ENCODE data around the gene FAM131C. TPM values are rescaled to one million over a fixed set of nuclear protein-coding genes. Genes with fewer than 3 reads are reported as not detected.

The FAM131C gene
- total RNA-seq, 1 donor from 2014 or later, result 1.1 TPM

DNA sequence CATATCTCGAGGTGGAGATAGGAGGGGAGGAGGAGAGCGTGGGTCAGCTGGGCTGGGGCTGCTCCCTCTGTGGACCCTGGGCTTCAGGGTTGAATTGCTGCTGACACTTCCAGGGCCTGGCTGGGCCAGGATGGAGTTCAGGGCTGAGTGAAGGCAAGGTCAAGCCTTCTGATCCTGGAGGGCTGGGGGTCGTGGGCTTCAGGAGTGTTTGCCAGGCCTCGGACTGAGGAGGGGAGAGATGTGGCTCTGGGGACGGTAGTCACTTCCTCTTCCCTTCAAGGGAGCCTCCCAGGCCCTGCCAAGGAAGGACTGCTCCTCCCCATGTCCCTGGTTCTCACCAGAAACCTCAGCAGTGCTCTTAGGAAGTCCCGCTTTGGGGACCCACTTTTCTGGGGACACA lies 12.1 kb upstream of the FAM131C start:
- Mint-ChIP-seq H3K27ac (ENCODE audit: unreplicated experiment) (no peak overlapping the region), H3K4me1 (ENCODE audit: low read depth, unreplicated experiment) (no peaks in the 10 kb centered on the region), H3K9me3 (ENCODE audit: unreplicated experiment) (peaks cover 5% of the 10 kb centered on the region), H3K4me3 (ENCODE audit: unreplicated experiment) (no peak overlapping the region), H3K36me3 (ENCODE audit: unreplicated experiment) (no peaks in the 10 kb centered on the region), H3K27me3 (ENCODE audit: unreplicated experiment) (peaks cover 2% of the 10 kb centered on the region)
- TF ChIP-seq, protein P1, sequence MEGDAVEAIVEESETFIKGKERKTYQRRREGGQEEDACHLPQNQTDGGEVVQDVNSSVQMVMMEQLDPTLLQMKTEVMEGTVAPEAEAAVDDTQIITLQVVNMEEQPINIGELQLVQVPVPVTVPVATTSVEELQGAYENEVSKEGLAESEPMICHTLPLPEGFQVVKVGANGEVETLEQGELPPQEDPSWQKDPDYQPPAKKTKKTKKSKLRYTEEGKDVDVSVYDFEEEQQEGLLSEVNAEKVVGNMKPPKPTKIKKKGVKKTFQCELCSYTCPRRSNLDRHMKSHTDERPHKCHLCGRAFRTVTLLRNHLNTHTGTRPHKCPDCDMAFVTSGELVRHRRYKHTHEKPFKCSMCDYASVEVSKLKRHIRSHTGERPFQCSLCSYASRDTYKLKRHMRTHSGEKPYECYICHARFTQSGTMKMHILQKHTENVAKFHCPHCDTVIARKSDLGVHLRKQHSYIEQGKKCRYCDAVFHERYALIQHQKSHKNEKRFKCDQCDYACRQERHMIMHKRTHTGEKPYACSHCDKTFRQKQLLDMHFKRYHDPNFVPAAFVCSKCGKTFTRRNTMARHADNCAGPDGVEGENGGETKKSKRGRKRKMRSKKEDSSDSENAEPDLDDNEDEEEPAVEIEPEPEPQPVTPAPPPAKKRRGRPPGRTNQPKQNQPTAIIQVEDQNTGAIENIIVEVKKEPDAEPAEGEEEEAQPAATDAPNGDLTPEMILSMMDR (IDR thresholded peaks at IDR 0.05; ENCODE audit: partially characterized antibody, unreplicated experiment), result no peak
- no peak for DNase-seq

DNA sequence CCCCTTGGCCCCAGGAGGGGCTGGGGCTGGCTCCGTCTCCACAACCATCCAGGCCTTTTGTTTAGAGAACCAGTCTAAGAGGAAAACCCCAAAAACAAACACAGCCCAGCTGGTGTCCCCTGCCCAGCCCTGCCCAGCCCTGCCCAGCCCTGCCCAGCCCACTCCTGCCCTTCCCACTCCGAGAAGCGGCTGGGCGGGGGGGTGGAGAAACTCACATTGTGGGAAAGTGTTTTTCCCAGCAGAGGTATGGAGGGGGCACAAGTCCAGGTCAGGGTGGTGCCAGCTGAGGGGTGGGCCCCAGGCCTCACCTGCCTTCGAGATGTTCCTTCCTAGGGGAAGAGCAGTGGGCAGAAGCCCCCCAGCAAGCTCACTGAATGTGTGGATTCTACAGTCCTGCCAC lies 10.0 kb upstream of the FAM131C start:
- no peak overlapping the region for H3K4me3 Mint-ChIP-seq (ENCODE audit: unreplicated experiment)
- no peaks in the 10 kb centered on the region for H3K36me3 Mint-ChIP-seq (ENCODE audit: unreplicated experiment)
- H3K9me3 Mint-ChIP-seq (ENCODE audit: unreplicated experiment), result peaks cover 5% of the 10 kb centered on the region
- H3K27me3 Mint-ChIP-seq (ENCODE audit: unreplicated experiment), result peaks cover 4% of the 10 kb centered on the region
- DNase-seq, result no peak
- H3K27ac Mint-ChIP-seq (ENCODE audit: unreplicated experiment), result no peak overlapping the region
- TF ChIP-seq, protein P1 (IDR thresholded peaks at IDR 0.05; ENCODE audit: partially characterized antibody, unreplicated experiment), result no peak
- no peaks in the 10 kb centered on the region for H3K4me1 Mint-ChIP-seq (ENCODE audit: low read depth, unreplicated experiment)

DNA sequence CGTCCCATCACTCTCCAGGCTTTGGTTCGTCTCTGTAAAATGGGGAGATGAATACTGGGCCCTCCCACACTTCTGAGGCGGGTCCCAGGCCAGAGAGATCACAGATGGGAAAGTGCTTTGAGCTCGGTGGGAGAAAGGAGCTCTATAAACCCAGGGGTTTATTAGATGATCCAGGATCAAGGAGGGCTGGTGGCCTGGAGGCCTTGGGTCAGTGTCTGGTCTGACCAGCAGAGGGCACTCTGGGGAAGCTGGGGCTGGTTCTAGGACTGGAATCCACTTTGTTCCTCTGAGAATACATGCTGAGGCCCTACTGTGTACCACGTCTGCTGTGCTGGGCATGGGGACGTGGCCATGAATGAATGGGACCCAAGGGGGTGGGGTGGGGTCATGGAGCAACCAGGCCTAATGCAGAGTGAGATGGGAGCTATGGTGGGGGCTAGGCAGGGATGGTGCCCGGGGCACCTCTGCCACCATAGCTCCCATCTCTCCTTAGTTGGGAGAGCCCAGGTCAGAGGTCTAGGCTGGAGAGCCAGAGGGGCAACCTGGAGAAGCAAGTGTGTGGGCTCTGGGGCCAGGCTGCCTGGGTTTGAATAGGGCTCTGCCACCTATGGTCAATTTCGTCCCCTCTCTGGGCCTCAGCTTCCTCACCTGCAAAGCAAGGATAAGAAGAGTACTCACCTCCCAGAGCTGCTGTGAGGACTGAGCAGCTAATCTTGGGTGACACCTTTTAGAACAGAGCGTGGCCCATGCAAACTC lies 9.0 kb upstream of the FAM131C start:
- H3K9me3 Mint-ChIP-seq (ENCODE audit: unreplicated experiment), result peaks cover 4% of the 10 kb centered on the region
- H3K4me3 Mint-ChIP-seq (ENCODE audit: unreplicated experiment), result peak overlapping the region; percentile 38
- peak; percentile 83 for DNase-seq
- H3K27me3 Mint-ChIP-seq (ENCODE audit: unreplicated experiment), result peaks cover 4% of the 10 kb centered on the region
- TF ChIP-seq, protein P1 (IDR thresholded peaks at IDR 0.05; ENCODE audit: partially characterized antibody, unreplicated experiment), result peak; percentile 87
- no peaks in the 10 kb centered on the region for H3K36me3 Mint-ChIP-seq (ENCODE audit: unreplicated experiment)
- no peak overlapping the region for H3K27ac Mint-ChIP-seq (ENCODE audit: unreplicated experiment)
- H3K4me1 Mint-ChIP-seq (ENCODE audit: low read depth, unreplicated experiment), result no peaks in the 10 kb centered on the region

DNA sequence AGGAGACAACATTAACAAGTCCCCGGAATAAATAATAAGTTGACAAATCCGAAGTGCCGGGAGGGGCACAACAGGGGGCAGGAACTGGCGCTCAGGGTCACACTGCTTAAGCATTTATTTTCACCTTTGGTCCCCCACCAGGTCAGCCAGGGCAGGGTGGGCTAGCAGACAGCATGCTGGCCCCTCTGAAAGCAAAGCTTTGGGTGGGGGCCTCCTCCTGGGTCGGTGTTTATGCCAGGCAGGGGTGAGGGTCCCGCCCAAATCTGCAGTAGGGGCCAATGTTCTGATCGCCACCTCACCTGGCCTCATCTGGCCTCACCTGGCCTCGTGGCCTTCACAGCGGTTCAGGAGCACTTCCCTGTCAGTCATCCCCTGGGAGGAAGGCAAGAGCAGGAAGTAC lies 8.2 kb upstream of the FAM131C start:
- no peak overlapping the region for H3K4me3 Mint-ChIP-seq (ENCODE audit: unreplicated experiment)
- H3K9me3 Mint-ChIP-seq (ENCODE audit: unreplicated experiment), result peaks cover 2% of the 10 kb centered on the region
- H3K4me1 Mint-ChIP-seq (ENCODE audit: low read depth, unreplicated experiment), result no peaks in the 10 kb centered on the region
- TF ChIP-seq, protein P1 (IDR thresholded peaks at IDR 0.05; ENCODE audit: partially characterized antibody, unreplicated experiment), result no peak
- no peaks in the 10 kb centered on the region for H3K36me3 Mint-ChIP-seq (ENCODE audit: unreplicated experiment)
- no peak overlapping the region for H3K27ac Mint-ChIP-seq (ENCODE audit: unreplicated experiment)
- H3K27me3 Mint-ChIP-seq (ENCODE audit: unreplicated experiment), result peaks cover 4% of the 10 kb centered on the region
- no peak for DNase-seq

DNA sequence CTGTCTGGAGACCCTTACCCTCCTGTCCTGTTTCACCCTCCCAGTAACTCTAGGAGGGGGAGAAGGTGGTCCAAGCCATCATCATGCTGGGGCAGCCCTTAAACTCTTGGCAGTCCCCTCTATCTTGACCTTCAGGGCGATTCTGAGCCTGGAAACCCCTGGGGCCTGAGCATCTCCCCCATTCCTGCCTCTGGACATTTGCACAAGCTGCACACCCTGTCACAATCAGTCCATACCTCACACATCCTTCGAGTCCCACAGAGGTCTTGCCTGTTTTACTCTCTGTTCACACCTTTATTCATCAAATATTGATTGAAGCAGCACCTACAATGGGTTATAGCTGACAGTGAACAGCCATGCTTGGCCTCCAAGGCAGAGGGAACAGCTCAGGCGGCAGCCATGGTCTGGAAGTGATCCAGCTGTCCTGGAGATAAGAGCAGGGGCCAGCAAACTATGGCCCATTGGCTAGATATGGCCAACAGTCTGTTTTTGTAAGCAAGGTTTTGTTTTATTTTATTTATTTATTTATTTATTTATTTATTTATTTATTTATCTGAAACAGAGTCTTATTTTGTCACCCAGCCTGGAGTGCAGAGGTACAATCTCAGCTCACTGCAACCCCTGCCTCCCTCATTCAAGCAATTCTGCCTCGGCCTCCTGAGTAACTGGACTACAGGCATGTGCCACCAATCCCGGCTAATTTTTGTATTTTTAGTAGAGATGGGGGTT lies 7.1 kb upstream of the FAM131C start:
- DNase-seq, result no peak
- H3K4me3 Mint-ChIP-seq (ENCODE audit: unreplicated experiment), result no peak overlapping the region
- peaks cover 4% of the 10 kb centered on the region for H3K27me3 Mint-ChIP-seq (ENCODE audit: unreplicated experiment)
- no peak overlapping the region for H3K27ac Mint-ChIP-seq (ENCODE audit: unreplicated experiment)
- TF ChIP-seq, protein P1 (IDR thresholded peaks at IDR 0.05; ENCODE audit: partially characterized antibody, unreplicated experiment), result no peak
- H3K36me3 Mint-ChIP-seq (ENCODE audit: unreplicated experiment), result no peaks in the 10 kb centered on the region
- H3K9me3 Mint-ChIP-seq (ENCODE audit: unreplicated experiment), result peaks cover 2% of the 10 kb centered on the region
- no peaks in the 10 kb centered on the region for H3K4me1 Mint-ChIP-seq (ENCODE audit: low read depth, unreplicated experiment)
